Ishikawa (cell line): Measurements from ENCODE around the gene SMAD6.

ENCODE experiments used
- CEBPB ChIP-seq: IDR thresholded peaks from 2 replicates; pipeline ENCODE4 v1.6.1; 2012
- CREB1 ChIP-seq: IDR thresholded peaks from 2 replicates; pipeline ENCODE4 v1.6.1; 2012; ENCODE audit warnings: low read depth
- EGR1 ChIP-seq: IDR thresholded peaks from 2 replicates; pipeline ENCODE4 v1.6.1; 2012
- EP300 ChIP-seq: IDR thresholded peaks from 2 replicates; pipeline ENCODE4 v1.6.1; 2012; ENCODE audit warnings: borderline replicate concordance
- FOXM1 ChIP-seq: IDR thresholded peaks from 2 replicates; pipeline ENCODE4 v1.6.1; 2012; ENCODE audit warnings: low read depth, borderline replicate concordance
- MAX ChIP-seq: IDR thresholded peaks from 2 replicates; pipeline ENCODE4 v1.6.1; 2012
- RAD21 ChIP-seq: IDR thresholded peaks from 2 replicates; pipeline ENCODE4 v1.6.1; 2012; ENCODE audit warnings: low read depth
- REST ChIP-seq: IDR thresholded peaks from 2 replicates; pipeline ENCODE4 v1.6.1; 2012; ENCODE audit warnings: low read depth, mild to moderate bottlenecking
- TAF1 ChIP-seq: IDR thresholded peaks from 2 replicates; pipeline ENCODE4 v1.6.1; 2012; ENCODE audit warnings: low read depth, mild to moderate bottlenecking
- TCF12 ChIP-seq: IDR thresholded peaks from 2 replicates; pipeline ENCODE4 v1.6.1; 2012; ENCODE audit warnings: low read depth
- TEAD4 ChIP-seq: IDR thresholded peaks from 2 replicates; pipeline ENCODE4 v1.6.1; 2012
- USF1 ChIP-seq: IDR thresholded peaks from 2 replicates; pipeline ENCODE4 v1.6.1; 2012
- YY1 ChIP-seq: IDR thresholded peaks from 2 replicates; pipeline ENCODE4 v1.6.1; 2012; ENCODE audit warnings: low read depth
- ZBTB7A ChIP-seq: IDR thresholded peaks from 2 replicates; pipeline ENCODE4 v1.6.1; 2012; ENCODE audit warnings: low read depth

- TF ChIP-seq EP300 (no peak), TAF1 (no peak), YY1 (no peak), REST (no peak), EGR1 (no peak), MAX (no peak), CEBPB (no peak), TCF12 (no peak), FOXM1 (no peak), TEAD4 (no peak), CREB1 (no peak), RAD21 (no peak), ZBTB7A (no peak), USF1 (no peak)
These were observed 123.1 kb downstream of the SMAD6 start for GRCh38 chr15:66825139-66825538.
